NCI-H1417 (cell line): Measurements from ENCODE around the gene CCDC69.
A peak's percentile ranks its signal among the peaks of the same experiment; 100 is the strongest.
"Not testable (repeated sequence)": the region's sequence is repeated elsewhere in the genome, so short reads cannot be mapped to it uniquely, and the experiment has no call there.

Experiments used
- DNase-seq, 3 experiments: peaks; one replicate each; lab custom pipeline; 2025; lab: John Stamatoyannopoulos, UW

The CCDC69 gene

DNA sequence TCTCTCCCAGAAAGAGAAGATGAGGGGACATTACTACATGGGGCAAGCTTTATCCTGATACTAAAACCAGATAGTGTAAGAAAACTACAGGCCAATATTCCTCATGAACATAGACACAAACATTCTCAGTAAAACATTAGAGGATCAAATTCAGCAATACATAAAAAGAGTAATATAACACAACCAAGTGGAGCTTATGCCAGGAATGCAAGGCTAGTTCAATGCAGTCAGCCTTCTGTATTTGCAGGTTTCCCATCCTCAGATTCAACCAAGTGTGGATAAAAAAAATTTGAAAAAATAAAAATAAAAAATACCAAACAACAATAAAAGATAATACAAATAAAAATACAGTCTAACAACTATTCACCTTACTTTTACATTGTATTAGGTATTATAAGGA lies 31.3 kb downstream of the CCDC69 start:
- no peak for DNase-seq

DNA sequence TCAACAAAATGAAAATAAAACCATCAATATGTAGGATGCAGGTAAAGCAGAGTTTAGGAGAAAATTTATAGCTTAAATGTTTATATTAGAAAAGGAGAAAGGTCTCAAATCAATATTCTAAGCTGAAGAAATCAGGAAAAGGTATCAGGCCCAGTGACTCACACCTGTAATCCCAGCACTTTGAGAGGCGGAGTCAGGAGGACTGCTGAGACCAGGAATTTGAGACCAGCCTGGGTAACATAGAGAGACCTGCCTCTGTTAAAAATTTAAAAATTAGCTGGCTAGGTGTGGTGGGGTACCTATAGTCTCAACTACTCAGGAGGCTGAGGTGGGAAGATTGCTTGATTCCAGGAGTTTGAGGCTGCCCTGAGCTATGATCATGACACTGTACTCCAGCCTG lies 32.2 kb downstream of the CCDC69 start:
- DNase-seq: no peak

DNA sequence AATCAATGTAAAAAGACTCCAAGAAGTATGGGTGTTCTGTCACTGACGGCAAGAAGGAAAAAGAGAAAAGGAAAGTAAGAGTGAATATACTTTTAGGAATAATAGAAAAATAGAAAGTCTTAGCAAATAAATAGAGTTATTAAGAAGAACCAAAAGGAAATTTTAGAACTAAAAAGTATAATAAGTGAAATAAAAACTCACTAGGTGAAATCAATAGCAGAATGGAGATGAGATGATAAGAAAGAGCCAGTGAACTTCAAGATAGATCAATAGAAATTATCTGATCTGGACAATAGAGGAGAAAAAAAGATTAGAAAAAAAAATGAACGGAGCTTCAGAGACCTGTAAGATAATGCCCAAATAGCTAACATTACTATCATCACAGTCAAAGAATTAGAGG lies 34.7 kb downstream of the CCDC69 start:
- no peak for DNase-seq

DNA sequence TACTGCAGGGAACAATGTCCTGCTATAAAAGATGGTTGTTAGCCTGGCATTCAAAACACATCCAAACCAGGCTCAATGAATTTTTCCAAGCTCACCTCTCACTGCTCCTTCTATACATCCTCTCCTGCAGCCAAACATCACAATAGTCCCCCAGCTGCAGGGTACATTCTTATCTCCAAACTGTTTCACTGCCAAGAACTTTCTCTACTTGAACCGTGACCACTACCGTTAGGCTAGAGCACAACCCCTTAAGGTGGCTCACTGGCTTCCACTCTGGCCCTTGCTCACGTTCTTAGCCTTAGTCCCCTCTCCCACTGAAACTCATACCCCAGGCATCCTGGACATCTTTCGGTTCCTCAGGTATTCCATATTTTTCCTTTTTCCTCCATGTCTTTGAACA lies 37.4 kb downstream of the CCDC69 start:
- no peak for DNase-seq

DNA sequence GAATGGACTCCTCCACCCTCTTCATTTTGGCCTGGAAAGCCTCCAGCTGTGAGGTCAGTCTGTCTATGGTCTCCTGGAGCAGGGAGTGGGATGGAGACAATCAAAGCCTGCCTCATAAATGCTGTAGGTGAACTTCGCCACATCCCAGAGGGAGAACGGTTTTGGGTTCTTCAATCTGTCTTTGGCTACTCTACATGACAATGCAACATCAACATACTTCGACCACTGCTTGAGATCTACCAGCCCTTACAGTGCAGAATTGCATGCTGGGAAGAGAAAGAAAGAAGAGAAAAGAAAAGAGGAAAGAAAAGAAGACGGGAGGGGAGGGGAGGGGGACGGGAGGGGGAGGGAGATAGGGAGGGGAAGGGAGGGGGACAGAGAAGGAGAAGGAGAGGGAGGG lies 37.8 kb downstream of the CCDC69 start:
- no peak for DNase-seq

DNA sequence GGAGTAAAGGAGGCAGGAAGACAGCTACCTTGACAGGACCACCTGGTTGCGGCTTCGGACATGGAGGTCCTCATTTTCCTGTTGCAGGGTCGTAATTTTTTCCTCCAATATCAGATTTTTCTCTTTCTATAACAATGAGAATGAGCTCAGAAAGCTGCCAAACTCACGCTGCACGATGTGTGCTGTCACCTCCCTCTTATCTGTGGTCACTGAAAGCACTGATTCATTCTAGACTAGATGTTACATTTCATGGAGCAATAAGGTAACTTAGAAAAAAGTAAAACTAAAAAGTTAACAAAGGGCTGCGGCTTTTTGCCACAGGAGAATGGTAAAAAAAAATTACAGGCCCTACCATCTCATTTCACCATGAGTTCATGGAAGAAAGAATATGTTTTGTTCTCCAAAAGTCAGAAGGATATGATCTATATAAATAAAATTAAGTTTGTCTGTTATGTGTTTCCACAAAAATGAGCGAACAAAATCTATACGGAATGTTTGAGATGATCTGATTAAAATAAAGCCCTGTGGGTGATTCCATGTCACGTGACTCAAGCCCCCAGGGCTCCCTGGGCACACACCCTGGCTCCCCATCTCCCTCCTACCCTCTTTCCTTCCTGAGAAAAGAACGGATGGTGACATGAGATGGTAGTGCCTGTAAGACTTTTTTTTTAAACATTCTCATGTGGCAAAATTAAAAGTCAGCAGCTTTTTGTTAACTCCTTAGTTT lies 39.4 kb downstream of the CCDC69 start:
- no peak for DNase-seq

DNA sequence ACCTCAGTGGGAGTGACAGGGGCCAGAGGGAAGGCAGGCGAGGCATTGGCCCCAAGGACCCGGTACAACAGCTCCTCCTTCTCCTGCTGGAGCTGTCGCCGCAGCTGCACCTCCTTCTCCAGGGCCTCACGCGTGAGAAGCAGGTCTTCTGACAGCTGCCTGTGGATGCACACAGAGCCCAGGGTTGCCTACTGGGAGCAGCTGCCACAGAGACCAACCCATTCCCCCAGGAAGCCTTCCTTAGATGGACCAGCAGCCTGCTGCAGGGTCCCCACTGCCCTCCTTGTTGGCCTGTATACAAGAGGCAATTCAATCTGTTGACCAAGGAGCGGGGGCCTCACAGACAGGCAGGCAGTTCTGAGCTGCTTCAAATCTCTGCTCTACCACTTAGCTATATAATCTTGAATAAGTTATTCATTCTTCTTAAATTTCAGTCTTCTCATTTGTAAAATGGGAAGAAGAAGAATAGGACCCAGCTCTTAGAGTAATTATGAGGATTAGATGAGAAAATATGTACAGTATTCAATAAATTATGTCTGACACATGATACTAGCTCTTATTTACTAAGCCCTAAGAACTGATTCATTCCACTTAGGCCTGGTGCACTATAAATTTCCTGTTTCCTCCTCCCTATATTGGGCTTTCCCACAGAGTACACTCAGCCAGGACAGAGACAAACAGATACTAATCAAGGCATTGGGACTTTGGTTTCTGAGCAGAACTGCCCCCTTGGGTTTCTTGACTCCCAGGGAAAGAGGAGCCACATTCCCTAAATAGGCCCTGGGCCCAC lies 40.2 kb downstream of the CCDC69 start:
- DNase-seq: peak in 1 of 3 experiments; percentile 3

DNA sequence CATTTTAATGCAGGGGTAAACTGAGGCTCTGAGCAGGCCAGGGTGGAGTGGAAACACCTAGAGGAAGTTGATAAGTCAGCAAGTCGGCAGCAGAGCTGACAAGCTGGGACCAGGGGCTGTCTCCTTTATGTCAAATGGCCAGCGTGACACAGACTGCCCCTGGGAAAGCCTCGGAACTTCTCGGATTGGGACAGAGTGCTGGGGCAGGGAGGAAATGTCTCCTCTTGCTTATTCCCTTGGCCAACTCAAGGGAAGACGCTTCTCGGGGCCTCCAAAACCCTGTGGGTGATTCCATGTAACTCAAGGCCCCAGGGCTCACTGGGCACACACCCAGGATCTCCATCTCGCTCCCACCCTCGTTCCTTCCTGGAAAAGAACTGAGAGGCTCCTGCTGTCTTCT lies 40.9 kb downstream of the CCDC69 start:
- DNase-seq: no peak

DNA sequence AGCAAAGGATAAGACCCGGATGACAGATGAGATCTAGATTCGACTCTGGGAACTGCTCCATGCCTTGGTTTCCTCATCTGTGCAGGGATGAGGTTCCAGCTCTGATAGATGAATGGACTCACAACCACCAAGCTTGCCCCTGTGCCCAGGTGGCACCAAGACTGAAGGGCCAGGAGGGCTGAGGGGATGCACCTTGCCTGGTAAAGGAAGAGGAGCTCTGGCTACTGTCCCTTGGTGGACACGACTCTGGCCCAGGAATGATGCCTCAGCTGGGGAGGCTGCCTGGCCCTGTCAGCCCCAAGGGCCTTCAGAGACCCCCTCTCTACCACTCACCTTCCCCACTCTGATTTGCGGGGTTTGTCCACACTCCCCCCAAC lies 41.4 kb downstream of the CCDC69 start:
- DNase-seq: no peak

DNA sequence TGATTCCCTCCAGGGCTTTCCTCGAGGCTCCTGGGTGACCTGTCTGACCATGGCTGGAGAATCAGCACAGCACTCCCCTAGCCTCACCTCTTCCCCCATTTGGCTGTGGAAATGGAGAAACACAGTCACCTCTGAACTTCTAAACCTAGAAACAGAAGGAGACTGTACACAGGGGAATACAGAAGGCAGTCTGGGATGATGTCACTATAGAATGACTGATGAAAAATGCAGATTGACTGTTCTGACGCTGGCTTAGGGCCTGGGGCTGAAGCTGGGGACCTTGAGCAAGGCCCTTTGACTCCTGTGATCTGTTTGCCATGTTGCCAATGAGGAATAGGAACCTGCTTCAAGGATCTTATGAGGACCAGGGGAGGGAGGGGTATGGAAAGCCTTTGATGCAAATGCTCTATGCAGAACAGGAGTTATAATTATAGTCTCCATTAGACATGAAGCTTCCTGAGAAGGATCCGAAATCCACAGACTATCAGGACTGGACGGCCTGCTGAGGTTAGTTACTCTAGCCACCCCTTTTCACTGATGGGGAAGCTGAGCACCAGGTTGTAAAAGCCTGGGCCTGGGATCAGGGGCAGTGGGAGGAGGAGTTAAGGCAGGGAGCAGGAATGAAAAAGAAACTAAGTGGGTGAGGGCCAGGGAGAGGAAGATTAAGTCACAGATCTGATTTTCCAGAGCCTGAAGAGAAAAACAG lies 41.9 kb downstream of the CCDC69 start:
- no peak for DNase-seq

DNA sequence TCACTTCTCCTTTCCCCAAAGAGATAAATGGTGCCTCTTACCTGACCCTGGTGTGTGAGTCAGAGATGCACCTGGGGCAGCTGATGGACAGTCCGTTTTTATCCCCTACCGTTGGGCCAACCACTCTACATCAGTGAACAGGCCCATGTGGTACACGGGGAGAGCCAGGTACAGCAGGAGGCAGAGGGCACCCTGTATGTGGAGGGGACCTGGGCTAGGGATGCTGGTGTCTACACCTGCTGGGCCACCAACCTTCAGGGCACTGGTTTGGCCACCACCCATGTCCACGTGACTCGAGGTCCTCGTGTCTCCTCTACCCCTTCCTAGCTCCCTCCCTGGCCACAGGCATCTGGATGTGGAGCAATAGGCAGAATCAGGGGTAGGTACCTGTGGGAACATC lies 43.6 kb downstream of the CCDC69 start:
- no peak for DNase-seq

DNA sequence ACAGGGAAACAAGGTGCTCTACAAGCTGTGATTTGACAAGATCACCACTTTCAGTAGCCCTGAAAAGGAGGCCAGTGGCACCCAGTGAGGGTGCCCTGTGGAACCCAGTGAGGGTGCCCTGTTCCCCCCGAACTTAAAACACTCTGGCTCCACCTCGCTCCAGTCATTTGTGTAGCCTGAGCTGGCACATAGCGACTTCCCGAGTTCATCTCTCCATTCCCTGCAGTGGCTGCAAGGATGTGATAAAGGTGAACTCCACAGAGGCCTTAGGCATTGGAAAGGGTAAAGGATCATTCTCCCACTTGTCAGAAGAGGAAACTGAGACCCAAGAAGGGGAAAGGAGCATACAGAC lies 44.4 kb downstream of the CCDC69 start:
- DNase-seq: no peak

DNA sequence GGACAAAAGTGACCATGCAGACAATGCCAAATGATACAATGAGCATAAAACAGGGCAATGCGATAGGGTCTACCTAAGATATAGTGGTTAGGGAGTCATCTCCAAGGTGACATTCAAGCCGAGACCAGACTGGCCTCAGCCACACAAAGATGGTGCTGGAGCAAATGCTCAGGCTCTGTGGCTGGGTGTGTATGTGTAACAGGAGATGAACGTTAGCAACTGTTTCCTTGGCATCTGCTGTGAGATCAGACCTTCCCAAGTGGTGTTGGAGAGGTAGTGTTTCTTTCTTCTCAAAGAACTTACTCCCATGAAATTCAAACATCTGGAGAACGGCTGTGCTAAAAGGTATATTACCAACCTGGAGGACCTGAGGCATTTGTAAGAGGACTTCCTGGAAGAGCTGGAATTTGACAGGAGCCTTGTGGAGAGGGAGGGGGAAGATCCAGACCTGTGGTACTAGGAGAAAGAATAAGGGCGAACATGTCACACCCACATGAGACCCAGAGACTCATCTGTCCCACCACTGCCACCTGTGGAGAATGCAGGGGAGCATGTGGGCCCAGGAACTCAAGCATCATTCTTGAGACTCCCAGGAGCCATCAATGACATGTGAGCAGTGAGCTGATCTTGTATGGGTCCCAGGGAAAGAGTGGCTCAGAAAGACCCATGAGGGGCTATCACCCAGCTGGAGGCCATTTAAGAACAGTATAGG lies 45.0 kb downstream of the CCDC69 start:
- no peak for DNase-seq

DNA sequence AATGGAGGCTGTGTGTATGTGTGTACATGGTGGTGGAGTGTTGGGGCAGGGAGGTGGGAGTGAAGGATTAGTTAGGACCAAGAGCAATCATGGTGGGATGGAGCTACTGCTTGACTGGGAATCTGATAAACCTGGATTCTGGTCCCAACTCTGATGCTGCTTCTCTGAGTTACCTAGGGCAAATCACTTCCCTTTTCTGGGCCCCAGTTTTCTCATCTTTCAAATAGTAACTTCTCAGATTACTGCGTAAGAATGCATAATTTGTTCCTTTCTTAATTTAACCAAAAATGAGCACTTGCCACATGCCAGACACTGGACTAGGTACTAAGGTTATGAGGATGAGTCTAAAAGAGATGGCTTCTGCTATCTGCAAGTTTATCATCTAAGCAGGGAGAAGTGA lies 45.5 kb downstream of the CCDC69 start:
- DNase-seq: no peak

DNA sequence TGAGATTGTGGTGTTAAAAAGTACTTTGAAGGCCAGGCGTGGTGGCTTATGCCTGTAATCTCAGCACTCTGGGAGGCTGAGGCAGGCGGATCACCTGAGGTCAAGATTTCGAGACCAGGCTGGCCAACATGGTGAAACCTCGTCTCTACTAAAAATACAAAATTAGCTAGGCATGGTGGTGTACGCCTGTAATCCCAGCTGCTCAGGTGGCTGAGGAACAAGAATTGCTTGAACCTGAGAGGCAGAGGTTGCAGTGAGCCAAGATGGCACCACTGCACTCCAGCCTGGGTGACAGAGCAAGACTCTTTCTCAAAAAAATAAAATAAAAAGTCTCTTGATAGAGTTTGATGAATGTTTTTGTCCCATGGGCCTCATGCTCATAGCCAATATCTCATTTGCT lies 47.6 kb downstream of the CCDC69 start:
- not testable (repeated sequence) for DNase-seq

DNA sequence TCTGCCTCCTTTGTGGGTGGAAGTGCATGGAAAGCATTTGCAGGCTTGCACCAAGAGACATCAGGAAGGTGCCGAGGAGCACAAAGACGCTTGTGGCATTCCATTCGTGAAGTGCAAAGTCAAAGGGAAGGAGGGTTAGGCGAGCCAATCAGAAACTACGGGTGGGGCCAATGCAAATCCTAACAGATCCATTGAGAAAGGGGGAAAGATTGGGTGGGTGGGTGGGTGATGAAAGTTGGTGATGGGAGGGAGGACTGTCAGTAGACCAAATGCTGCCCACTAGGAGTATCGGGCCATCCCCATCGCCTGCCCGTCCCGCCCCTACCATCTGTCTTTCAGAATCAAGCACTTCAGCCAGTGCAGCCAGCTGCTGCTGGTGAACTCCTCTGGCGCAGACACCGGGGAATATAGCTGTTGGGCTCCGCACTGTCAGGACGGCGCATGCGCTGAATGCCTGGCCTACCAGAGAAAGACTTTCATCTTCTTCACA lies 49.2 kb downstream of the CCDC69 start:
- peak in 1 of 3 experiments; percentile 63 for DNase-seq

DNA sequence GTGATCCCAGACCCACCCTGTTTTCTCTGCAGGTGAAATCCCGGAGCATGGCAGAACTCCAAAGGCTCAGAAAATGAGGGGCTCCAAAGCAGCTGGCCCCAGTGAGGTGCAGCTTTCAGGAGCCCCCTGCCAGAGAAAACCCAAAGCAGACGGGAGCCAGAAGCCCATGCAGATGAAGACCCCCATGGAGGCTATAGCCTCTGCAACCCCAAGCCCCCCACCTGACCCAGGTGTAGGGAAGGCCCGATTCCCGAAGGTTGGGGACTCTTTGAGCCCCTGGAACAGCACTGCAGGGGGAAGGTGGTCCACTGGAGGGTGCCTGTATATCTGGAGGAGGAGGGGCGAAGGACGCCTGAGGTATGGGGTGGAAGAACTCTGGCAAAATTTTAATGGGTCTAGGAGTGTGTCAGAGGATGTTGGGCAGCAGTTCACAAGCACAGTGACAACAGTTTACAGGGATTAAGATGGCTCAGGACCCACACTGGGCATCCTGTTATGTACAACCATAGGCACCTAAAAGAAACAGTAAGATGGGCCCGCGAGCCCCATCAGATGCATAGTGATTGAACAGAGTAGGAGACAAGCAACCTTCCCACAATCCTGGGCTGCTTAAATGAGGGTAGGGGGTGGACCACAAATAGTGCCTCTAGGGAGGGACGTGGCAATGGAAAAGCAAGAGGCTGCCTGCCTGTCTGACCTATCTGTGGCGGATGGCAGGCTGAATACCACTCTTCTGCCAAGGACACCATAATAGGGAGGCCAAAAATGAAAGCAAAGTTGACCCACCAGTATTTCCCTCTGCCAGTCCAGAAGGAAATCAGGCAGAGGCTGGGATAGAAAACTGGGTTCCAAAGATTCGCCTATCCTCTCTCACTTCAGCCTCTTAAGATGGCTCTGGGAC lies 49.9 kb downstream of the CCDC69 start:
- DNase-seq: no peak

DNA sequence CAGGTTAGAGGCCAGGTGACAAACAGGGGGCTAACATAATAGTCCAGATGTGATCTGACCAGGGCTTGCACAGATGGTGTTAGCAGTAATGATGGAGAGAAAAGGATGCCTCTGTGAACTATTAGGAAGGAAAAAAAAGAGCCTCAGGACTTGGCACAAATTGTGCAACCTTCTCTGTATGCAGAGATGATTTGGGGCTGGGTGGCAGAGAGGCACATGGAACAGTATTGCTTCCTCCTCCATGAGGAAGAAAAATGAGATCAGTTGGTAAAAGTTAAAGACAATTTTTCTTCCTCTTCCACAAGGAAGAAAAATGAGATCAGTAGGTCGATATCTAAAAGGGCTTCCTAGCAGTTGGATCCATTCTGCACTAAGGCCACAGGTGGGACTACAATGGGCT lies 52.4 kb downstream of the CCDC69 start:
- DNase-seq: no peak

DNA sequence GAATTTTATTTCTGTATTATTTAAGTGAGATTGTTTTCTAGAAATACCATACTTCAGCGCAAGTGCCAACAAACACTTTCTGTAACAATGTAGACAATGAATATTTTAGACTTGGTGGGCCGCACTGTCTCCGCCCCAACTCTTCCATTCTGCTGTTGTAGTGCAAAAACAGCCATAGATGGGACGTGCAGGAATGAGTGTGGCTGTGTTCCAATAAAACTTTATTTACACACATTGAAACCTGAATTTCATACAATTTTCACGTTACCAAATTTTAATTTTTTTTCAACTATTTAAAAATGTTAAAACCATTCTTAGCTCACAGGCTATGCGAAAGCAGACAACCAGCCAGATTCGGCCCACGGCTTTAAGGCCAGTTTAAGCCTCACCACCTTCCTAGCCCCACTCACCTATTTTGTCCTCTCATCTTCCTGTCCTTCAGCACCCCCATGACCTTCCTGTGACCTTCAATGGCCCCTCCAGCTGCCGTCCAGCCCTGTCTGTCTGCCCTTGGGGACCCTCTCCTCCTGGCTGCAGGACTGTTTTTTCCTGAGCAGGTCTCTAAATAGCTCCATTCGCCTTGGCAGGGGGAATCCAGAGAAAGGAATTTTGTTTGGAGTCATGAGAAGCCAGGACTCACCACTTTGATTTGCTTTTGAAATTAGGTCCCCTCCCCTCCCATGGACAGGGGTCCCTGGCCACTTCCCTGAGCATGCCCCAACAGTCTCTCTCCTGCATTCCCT lies 55.1 kb downstream of the CCDC69 start:
- DNase-seq: no peak

DNA sequence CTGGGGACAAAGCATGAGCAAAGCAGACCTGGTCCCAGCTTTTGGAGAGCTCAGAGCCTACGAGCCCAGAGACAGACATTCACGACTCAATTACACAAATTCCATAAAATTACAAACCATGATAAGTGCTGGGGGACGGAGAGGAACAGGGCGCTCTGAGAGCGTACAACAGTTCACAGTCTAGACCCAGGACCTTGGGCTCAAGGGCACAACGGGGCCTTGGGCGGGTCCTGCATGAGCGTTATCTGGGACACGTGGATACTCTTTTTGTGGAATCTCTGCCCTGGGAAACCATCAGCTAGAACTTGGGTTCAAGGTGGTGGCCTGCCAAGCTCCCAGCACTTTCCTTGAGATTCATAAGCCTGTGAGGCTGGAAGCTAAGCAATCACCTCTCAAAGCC lies 56.9 kb downstream of the CCDC69 start:
- no peak for DNase-seq
